Activated T-cell treated with anti-CD3 and anti-CD28 coated beads, Interleukin-2, amount 50 U/mL, for 48 hours (primary cell): ENCODE data around the gene CTTNBP2.

Source experiments
- DNase-seq, 2 experiments: peaks; one replicate each; pipeline ENCODE4 v3.0.0-alpha.2; 2020

The CTTNBP2 gene

DNA sequence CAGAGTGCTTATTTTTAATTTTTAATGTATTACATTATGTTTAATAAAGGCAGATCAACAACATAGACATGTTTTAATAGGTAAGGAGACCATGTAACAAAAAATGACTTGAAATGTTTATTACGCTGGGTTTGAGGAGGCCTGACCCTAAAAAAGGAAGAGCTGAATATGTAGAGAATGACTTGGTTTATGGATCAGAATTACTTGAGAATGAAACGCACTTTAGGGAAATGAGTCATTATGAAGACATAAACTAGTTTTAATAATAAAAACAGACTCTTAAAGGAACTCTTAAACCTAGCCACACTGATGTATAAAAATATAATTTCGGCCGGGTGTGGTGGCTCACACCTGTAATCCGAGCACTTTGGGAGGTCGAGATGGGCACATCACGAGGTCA is 56.5 kb downstream of the CTTNBP2 start:
- DNase-seq: no peak

DNA sequence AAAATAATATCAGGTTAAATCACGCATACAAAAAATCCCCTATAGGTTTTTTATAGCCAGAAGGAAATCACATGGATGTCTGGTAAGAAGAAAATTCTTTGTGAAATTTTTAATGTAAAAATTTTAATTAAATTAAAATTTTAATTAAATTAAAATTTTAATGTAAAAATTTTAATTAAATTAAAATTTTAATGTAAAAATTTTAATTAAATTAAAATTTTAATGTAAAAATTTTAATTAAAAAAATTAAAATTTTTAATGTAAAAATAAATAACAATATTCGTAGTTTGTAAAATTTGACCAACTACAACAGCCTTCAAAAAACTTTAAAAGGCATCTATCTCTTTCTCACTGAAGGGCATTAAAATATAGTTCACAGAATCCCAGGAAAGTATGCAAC is 61.5 kb downstream of the CTTNBP2 start:
- no peak for DNase-seq

DNA sequence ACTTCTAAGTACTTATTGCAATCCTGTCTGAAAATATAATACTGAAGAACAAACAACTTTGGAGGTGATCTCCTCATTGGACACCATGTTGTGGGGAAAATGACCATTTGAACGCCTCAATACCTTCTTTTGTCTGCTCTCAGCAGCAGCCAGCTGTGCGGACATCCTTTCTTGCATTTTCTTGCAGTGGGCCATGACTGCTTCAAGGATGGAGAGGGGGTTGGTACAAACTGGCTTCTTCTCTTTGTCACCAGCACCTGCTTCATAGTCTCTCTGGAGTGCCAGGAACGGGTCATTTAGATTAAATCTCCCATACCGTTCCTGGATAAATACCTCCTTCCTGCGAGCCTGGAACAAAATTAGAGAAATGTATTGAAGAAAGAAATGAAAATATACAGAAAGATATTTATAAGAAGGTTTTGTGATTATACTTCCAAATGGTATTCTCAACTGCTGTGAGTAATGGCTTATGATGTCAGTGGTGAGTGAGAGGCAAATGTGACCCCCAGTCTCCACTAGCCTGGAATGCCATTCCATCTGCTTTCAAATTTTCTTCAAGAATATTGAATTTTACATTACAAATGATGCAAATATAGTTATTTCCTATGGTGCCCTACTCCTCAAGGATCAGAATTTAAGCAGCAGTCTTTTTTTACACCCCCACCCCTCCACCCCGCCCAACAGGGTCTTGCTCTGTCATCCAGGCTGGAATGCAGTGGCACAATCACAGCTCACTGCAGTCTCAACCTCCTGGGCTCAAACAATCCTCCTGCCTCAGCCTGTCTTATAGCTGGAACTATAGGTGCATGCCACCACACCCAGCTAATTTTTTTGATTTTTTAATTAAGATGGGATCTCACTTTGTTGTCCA is 62.4 kb downstream of the CTTNBP2 start:
- DNase-seq: no peak

- DNase-seq: no peak
These were observed 63.3 kb downstream of the CTTNBP2 start for GRCh38 chr7:117809958-117810357.

- DNase-seq: no peak
These were observed 64.1 kb downstream of the CTTNBP2 start for GRCh38 chr7:117808910-117809705.

- DNase-seq: no peak
These were observed 64.9 kb downstream of the CTTNBP2 start for GRCh38 chr7:117808341-117808757.

GRCh38 chr7:117807676-117808075 is 65.6 kb downstream of the CTTNBP2 start:
- no peak for DNase-seq

GRCh38 chr7:117806011-117806410 is 67.2 kb downstream of the CTTNBP2 start:
- no peak for DNase-seq

- no peak for DNase-seq
These were observed 68.0 kb downstream of the CTTNBP2 start for GRCh38 chr7:117805241-117805640.

DNA sequence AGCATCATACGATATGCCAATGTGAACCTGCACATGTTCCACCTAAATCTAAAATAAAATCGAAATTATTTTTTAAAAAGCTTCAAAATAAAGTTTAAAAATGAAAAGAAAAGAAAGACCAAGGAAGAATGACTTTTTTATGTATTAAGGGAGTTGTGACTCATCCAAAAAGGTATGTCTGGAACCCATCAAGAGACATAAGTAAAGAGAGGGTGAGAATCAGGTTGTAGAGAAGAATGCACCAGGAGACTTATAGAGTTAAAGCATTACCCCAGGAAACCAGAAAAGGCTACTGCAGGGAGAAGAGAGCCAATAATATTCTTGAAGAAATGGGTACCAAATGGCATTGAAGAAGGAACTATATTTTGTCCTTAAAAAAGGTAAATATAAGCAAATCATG is 69.8 kb downstream of the CTTNBP2 start:
- DNase-seq: no peak

DNA sequence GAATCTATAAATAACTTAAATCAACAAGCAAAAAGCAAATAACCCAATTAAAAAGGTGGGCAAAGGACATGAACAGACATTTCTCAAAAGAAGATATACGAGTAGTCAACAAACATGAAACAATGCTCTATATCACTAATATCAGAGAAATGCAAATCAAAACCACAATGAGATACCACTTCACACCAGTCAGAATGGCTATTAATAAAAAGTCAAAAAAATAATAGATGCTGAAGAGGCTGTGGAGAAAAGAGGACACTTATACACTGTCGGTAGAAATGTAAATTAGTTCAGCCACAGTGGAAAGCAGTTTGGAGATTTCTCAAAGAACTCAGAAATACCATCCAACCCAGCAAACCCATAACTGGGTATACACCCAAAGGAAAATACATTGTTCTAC is 70.6 kb downstream of the CTTNBP2 start:
- DNase-seq: no peak

- DNase-seq: no peak
These were observed 72.4 kb downstream of the CTTNBP2 start for GRCh38 chr7:117800841-117801240.

- DNase-seq: no peak
These were observed 72.8 kb downstream of the CTTNBP2 start for GRCh38 chr7:117800406-117800805.

GRCh38 chr7:117796889-117797288 is 76.4 kb downstream of the CTTNBP2 start:
- DNase-seq: no peak

GRCh38 chr7:117793976-117794375 is 79.3 kb downstream of the CTTNBP2 start:
- DNase-seq: no peak

DNA sequence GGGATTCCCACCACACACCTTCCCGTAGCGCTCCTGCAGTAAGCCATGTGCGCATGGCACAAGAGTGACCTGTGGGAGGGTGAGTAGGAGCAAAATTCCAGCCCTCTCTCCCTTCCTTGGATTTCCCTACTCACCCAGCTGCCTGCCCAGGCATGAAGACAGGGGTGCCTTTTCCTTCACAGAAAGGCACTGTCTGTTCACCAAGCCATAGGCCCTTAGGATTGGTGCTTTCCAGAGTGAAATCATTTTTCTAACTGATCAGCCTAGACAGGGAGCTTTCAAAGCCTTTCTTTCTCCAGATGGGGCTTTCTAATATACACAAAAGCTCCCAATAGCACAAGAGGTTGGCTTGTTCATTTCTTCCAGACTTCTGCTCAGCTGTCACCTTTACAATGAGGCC is 79.7 kb downstream of the CTTNBP2 start:
- DNase-seq: no peak

- no peak for DNase-seq
These were observed 81.1 kb downstream of the CTTNBP2 start for GRCh38 chr7:117791877-117792780.

DNA sequence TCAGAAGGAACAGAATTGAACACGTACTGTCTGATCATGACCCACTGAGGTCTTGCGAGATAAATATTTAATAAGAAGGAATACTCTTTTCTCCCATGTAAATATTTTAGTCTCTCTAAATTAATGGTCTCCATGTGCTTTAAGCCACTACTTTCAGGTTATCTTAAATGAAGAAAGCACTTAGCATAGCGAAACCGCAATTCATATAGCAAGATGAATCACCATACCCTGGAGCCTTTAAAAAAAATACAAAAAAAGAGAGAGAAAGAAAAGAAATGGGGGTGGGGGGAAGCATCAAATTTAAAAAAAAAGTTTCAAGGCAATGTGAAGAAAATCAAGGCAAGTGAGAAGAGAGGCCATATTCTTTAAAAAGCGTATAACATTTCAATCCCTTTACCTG is 82.5 kb downstream of the CTTNBP2 start:
- DNase-seq: no peak

DNA sequence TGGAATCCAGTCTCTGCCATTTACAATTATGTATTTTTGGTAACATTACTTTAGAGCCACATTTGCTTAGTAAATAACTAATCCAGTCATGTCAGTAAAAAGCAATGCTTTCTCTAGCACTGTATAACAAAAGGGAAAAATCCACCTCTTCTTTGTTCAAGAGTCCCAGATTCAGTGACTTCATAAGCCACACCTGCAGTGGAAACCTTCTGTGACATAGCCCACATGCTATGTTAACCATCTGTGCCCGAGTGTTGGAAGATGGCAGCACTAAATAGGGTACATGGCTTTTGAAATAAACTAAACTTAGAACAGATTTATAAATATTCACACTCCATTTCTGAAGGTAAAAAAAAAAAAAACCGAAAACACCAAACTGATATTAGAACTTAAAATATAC is 83.0 kb downstream of the CTTNBP2 start:
- no peak for DNase-seq

- DNase-seq: no peak
These were observed 87.8 kb downstream of the CTTNBP2 start for GRCh38 chr7:117785431-117785830.

- no peak for DNase-seq
These were observed 88.9 kb downstream of the CTTNBP2 start for GRCh38 chr7:117784315-117784714.

DNA sequence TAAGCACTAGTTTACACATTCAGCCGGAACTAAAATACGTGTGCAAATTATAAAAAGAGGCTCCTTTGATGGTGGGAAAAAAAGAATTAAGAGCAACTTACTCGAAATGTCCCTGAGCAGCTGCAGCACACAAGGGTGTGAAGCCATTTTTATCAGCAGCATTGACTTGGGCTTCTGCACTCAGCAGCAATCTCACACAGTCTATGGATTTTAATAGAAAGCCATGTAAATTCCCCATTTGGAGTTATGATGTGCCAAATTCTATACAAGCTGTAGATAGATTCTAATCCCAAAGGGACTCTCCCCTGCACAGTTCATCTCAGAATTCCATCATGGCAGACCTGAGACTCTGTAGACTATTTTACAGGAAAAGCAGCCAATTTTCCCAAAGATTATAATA is 90.5 kb downstream of the CTTNBP2 start:
- no peak for DNase-seq

DNA sequence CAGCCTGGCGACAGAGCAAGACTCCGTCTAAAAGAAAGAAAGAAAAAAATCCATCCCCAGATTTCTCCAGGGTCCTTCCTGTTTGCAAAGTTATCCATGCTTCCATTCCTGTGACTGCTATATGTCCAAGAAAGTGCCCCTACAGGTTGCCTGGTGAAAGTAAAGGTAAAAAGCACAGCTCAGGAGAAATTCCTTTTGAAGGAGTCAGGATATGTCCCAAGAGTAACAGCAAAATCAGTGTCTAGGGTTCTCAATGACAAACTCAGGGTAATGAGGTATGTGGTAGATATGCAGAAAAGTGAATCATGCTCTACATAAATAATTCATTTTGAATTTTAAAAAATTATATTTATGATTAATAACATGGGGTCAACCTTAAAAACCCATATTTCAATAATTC is 91.5 kb downstream of the CTTNBP2 start:
- no peak for DNase-seq
